ENCODE results near the gene KCNK3. TPM values are rescaled to one million over a fixed set of nuclear protein-coding genes. Genes with fewer than 3 reads are reported as not detected.

KCNK3 gene
- total and polyA plus RNA-seq, 10 of the 15 experiments (the other 5 are each of a cell fraction or from before 2014, with no cell fraction given), result 0.13 TPM; not detected in 9

DNA sequence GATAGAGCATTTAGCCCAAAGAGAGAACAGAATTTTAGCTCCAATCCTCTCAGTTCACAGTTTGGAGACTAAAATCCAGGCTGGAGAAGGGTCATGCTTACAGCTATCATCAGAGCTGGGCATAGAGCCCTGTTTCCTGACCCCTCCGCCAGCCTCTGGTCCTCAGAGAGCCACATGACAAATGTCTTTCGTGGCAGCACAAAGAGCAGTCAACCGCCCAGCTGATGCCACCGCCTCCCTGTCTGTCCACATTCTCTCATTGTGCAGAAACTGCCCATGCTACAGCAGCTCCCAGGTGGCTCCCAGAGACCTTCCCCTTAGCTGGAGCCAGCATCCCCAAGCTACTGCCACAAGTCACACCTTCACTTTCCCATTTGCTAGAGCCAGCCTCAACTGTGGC, 7.6 kb downstream of the KCNK3 start (continued):
- TF ChIP-seq KDM1A (IDR thresholded peaks at IDR 0.05; ENCODE audit: borderline replicate concordance) (no peak), TCF12 (IDR thresholded peaks at IDR 0.05; ENCODE audit: low read depth, low read length) (no peak), BACH1 (IDR thresholded peaks at IDR 0.05; ENCODE audit: borderline replicate concordance) (no peak), POLR2A (IDR thresholded peaks at IDR 0.05; ENCODE audit: low read depth, low read length) (no peak), MEF2B (IDR thresholded peaks at IDR 0.05; ENCODE audit: partially characterized antibody, poor library complexity, severe bottlenecking) (no peak), TBL1XR1 (IDR thresholded peaks at IDR 0.05; ENCODE audit: low read depth, low read length) (no peak), SRF (IDR thresholded peaks at IDR 0.05; ENCODE audit: low read depth in 2 of 2, low read length in 2 of 2) (no peak)
- TF ChIP-seq, protein P1, sequence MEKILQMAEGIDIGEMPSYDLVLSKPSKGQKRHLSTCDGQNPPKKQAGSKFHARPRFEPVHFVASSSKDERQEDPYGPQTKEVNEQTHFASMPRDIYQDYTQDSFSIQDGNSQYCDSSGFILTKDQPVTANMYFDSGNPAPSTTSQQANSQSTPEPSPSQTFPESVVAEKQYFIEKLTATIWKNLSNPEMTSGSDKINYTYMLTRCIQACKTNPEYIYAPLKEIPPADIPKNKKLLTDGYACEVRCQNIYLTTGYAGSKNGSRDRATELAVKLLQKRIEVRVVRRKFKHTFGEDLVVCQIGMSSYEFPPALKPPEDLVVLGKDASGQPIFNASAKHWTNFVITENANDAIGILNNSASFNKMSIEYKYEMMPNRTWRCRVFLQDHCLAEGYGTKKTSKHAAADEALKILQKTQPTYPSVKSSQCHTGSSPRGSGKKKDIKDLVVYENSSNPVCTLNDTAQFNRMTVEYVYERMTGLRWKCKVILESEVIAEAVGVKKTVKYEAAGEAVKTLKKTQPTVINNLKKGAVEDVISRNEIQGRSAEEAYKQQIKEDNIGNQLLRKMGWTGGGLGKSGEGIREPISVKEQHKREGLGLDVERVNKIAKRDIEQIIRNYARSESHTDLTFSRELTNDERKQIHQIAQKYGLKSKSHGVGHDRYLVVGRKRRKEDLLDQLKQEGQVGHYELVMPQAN (conservative IDR thresholded peaks at IDR 0.05), result no peak
- TF ChIP-seq, protein P2, sequence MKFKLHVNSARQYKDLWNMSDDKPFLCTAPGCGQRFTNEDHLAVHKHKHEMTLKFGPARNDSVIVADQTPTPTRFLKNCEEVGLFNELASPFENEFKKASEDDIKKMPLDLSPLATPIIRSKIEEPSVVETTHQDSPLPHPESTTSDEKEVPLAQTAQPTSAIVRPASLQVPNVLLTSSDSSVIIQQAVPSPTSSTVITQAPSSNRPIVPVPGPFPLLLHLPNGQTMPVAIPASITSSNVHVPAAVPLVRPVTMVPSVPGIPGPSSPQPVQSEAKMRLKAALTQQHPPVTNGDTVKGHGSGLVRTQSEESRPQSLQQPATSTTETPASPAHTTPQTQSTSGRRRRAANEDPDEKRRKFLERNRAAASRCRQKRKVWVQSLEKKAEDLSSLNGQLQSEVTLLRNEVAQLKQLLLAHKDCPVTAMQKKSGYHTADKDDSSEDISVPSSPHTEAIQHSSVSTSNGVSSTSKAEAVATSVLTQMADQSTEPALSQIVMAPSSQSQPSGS (IDR thresholded peaks at IDR 0.05; ENCODE audit: low read length), result no peak

DNA sequence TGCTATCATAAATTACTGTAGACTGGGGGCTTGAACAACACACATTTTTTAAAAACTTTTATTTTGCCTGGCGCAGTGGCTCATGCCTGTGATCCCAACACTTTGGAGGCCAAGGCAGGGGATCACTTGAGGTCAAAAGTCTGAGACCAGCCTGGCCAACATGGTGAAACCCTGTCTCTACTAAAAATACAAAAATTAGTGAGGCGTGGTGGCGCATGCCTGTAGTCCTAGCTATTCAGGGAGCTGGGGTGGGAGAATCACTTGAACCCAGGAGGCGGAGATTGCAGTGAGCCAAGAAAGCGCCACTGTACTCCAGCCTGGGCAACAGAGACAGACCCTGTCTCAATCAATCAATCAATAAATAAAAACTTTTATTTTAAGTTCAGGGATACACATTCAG, 9.1 kb downstream of the KCNK3 start:
- no peak for ATAC-seq
- RAD21 ChIA-PET (ENCODE audit: unreplicated experiment), result no interaction called here
- TF ChIP-seq, protein P3, sequence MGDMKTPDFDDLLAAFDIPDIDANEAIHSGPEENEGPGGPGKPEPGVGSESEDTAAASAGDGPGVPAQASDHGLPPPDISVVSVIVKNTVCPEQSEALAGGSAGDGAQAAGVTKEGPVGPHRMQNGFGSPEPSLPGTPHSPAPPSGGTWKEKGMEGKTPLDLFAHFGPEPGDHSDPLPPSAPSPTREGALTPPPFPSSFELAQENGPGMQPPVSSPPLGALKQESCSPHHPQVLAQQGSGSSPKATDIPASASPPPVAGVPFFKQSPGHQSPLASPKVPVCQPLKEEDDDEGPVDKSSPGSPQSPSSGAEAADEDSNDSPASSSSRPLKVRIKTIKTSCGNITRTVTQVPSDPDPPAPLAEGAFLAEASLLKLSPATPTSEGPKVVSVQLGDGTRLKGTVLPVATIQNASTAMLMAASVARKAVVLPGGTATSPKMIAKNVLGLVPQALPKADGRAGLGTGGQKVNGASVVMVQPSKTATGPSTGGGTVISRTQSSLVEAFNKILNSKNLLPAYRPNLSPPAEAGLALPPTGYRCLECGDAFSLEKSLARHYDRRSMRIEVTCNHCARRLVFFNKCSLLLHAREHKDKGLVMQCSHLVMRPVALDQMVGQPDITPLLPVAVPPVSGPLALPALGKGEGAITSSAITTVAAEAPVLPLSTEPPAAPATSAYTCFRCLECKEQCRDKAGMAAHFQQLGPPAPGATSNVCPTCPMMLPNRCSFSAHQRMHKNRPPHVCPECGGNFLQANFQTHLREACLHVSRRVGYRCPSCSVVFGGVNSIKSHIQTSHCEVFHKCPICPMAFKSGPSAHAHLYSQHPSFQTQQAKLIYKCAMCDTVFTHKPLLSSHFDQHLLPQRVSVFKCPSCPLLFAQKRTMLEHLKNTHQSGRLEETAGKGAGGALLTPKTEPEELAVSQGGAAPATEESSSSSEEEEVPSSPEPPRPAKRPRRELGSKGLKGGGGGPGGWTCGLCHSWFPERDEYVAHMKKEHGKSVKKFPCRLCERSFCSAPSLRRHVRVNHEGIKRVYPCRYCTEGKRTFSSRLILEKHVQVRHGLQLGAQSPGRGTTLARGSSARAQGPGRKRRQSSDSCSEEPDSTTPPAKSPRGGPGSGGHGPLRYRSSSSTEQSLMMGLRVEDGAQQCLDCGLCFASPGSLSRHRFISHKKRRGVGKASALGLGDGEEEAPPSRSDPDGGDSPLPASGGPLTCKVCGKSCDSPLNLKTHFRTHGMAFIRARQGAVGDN (IDR thresholded peaks at IDR 0.05), result no peak
- TF ChIP-seq, protein P2 (IDR thresholded peaks at IDR 0.05; ENCODE audit: low read length), result no peak
- no peak for TF ChIP-seq MXI1 (IDR thresholded peaks at IDR 0.05; ENCODE audit: low read depth, low read length)
- no peak for TF ChIP-seq BCL11A (IDR thresholded peaks at IDR 0.05; ENCODE audit: low read depth, low read length)
- TF ChIP-seq, protein P4, sequence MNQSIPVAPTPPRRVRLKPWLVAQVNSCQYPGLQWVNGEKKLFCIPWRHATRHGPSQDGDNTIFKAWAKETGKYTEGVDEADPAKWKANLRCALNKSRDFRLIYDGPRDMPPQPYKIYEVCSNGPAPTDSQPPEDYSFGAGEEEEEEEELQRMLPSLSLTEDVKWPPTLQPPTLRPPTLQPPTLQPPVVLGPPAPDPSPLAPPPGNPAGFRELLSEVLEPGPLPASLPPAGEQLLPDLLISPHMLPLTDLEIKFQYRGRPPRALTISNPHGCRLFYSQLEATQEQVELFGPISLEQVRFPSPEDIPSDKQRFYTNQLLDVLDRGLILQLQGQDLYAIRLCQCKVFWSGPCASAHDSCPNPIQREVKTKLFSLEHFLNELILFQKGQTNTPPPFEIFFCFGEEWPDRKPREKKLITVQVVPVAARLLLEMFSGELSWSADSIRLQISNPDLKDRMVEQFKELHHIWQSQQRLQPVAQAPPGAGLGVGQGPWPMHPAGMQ (IDR thresholded peaks at IDR 0.05; ENCODE audit: borderline replicate concordance), result no peak
- no peak for TF ChIP-seq CBX3 (IDR thresholded peaks at IDR 0.05; ENCODE audit: borderline replicate concordance, low read depth)

More for the DNA sequence above, 9.1 kb downstream of the KCNK3 start:
- Histone ChIP-seq H2AFZ (ENCODE audit: control insufficient read depth, low read depth, low read length) (no peak overlapping the region), H3K79me2 (ENCODE audit: control insufficient read depth, insufficient read depth, low read length) (no peaks in the 10 kb centered on the region), H4K20me1 (ENCODE audit: control insufficient read depth, insufficient read depth) (no peaks in the 10 kb centered on the region), H3K9me3 (replicated peaks; ENCODE audit: control insufficient read depth, insufficient read depth, low read length) (no peaks in the 10 kb centered on the region), H3K36me3 (ENCODE audit: control insufficient read depth in 2 of 2, insufficient read depth in 2 of 2, low read length in 1 of 2) (no peaks in the 10 kb centered on the region), H3K4me3 (no peak overlapping the region), H3K4me2 (ENCODE audit: control insufficient read depth, insufficient read depth) (no peak overlapping the region), H3K27me3 (replicated peaks in 1 of 2; ENCODE audit: control insufficient read depth in 2 of 2, insufficient read depth in 2 of 2, low read length in 1 of 2) (peaks cover 3 to 6% of the 10 kb centered on the region in 2 experiments; a peak in 3 of 4 replicates), H3K27ac (ENCODE audit: control insufficient read depth, insufficient read depth) (no peak overlapping the region), H3K9ac (ENCODE audit: control insufficient read depth, insufficient read depth, low read length) (no peak overlapping the region), H3K4me1 (ENCODE audit: control insufficient read depth, insufficient read depth, low read length) (no peaks in the 10 kb centered on the region)
- ChIA-PET POLR2A (no interaction called here), CTCF (no interaction called here), SMC1A (ENCODE audit: uncharacterized antibody, unreplicated experiment) (no interaction called here)
- intact Hi-C loops (cut with micrococcal nuclease; ENCODE audit: unreplicated experiment), result no loop called here
- 20% methylated on average over 5 of the region's 5 CpGs for whole genome bisulfite sequencing (ENCODE audit: insufficient coverage, insufficient replicate concordance, low lambda C conversion rate, missing lambda C conversion rate)
- DNase-seq (ENCODE audit: low read depth, low spot score), result no peak
- FAIRE-seq, result no peak
- in situ Hi-C loops (cut with MboI), result no loop called here
- BruUV-seq (replicated peaks), result no TSS peak
